Fibroblast of mammary gland (primary cell): ENCODE data around the gene MUC5AC.

Experiments
- DNase-seq: peaks from one replicate; pipeline ENCODE4 v3.0.0-alpha.2; 2010; ENCODE audit warnings: low read depth
- H3K4me3 ChIP-seq: 2 replicates; pipeline ENCODE4 v1.5.1; 2011; ENCODE audit warnings: low read depth, mild to moderate bottlenecking, low read length, moderate library complexity; ENCODE audit not compliant: control insufficient read depth
- TF ChIP-seq, protein P1 (sequence below): conservative IDR thresholded peaks from 2 replicates; pipeline ENCODE4 v1.5.1; 2011; ENCODE audit warnings: low read depth, low read length, inconsistent platforms; ENCODE audit not compliant: control insufficient read depth, insufficient read depth

MUC5AC gene

DNA sequence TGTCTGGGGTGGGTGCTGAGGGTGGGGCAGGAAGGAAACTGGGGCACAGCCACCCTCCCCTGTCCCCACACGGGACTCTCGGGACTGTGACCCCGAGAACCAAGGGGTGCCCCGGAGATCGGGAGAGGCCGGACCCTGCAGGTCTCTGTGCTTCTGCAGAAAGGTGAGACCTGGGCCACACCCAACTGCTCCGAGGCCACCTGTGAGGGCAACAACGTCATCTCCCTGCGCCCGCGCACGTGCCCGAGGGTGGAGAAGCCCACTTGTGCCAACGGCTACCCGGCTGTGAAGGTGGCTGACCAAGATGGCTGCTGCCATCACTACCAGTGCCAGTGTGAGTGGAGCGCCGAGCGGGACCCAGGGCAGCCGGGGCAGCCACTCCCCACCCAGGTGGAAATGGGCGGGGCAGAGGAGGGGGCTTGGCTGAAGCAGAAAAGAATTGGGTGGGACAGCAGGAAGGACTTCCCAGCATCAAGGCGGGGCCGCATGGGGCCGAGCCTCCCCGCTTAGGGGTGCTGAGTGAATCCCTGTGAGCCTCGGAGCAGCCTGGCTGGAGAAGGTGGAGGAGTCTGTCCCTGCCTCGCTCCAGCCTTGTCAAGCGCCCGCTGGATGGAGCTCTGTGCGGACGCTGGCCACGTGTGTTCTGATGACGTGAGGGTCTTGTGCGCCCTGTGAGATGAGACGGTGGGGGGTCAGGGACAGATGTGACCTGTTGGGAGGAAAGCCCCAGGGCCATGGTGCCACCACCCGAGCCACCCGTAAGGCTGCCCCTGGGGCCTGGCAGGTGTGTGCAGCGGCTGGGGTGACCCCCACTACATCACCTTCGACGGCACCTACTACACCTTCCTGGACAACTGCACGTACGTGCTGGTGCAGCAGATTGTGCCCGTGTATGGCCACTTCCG, 35.8 kb downstream of the MUC5AC start:
- no peak overlapping the region for H3K4me3 ChIP-seq
- no peak for DNase-seq
- TF ChIP-seq, protein P1, sequence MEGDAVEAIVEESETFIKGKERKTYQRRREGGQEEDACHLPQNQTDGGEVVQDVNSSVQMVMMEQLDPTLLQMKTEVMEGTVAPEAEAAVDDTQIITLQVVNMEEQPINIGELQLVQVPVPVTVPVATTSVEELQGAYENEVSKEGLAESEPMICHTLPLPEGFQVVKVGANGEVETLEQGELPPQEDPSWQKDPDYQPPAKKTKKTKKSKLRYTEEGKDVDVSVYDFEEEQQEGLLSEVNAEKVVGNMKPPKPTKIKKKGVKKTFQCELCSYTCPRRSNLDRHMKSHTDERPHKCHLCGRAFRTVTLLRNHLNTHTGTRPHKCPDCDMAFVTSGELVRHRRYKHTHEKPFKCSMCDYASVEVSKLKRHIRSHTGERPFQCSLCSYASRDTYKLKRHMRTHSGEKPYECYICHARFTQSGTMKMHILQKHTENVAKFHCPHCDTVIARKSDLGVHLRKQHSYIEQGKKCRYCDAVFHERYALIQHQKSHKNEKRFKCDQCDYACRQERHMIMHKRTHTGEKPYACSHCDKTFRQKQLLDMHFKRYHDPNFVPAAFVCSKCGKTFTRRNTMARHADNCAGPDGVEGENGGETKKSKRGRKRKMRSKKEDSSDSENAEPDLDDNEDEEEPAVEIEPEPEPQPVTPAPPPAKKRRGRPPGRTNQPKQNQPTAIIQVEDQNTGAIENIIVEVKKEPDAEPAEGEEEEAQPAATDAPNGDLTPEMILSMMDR, result no peak

- TF ChIP-seq, protein P1, result no peak
- no peak overlapping the region for H3K4me3 ChIP-seq
Measured at GRCh38 chr11:1194231-1194976, 36.7 kb downstream of the MUC5AC start.

DNA sequence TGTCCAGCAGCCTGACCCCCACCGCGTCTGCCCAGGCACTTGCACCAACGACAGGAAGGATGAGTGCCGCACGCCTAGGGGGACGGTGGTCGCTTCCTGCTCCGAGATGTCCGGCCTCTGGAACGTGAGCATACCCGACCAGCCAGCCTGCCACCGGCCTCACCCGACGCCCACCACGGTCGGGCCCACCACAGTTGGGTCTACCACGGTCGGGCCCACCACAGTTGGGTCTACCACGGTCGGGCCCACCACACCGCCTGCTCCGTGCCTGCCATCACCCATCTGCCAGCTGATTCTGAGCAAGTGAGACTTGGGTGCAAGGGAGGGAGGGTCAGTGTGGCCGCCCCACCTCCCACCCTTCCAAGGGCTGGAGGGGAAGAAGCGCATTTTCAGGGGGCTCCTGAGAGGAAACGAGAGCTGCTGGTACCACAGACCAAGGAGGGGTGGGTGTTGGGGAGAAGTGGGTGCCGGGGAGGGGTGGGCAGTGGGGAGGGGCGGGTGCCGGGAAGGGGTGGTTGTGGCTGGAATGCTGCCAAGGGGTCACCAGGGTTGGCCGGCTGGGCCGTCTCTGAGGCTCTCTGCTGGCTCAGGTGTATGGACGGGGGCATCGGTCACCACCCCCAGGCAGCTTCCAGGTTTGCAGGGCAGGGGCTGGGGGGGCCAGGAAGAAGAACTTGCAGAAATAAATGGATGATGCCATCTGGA, 37.4 kb downstream of the MUC5AC start:
- TF ChIP-seq, protein P1, result no peak
- H3K4me3 ChIP-seq, result no peak overlapping the region
- no peak for DNase-seq

More at GRCh38 chr11:1194231-1194976, 36.7 kb downstream of the MUC5AC start:
- no peak for DNase-seq

DNA sequence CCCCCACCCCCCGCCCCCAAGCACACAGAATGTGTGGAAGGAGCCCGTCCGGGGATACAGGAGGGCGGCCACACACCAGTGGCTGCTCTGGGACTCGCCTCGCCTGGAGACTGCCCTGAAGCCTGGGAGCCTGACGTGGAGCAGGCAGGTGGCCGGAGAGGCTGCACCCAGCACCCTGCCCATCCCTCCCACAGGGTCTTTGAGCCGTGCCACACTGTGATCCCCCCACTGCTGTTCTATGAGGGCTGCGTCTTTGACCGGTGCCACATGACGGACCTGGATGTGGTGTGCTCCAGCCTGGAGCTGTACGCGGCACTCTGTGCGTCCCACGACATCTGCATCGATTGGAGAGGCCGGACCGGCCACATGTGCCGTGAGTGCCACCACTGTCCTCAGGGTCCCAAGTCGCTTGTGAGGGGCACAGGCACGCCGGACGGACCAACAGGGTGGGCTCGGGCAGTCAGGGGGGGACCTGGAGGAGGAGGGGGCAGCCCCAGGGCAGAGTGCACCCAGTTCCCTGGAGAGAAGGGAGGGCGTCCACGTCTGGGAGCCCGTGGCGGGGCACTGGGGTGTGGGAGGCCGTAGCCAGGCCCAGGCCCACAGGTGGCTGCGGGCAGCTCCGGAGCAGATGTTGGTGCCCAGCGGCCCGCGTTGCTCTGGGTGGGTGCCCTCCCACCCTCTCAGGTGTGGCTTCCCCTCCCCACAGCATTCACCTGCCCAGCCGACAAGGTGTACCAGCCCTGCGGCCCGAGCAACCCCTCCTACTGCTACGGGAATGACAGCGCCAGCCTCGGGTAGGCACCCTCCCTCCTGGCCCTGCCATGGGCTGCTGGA, 38.1 kb downstream of the MUC5AC start:
- no peak overlapping the region for H3K4me3 ChIP-seq
- TF ChIP-seq, protein P1, result no peak
- DNase-seq, result no peak

- no peak for DNase-seq
- TF ChIP-seq, protein P1, result no peak
- no peak overlapping the region for H3K4me3 ChIP-seq
Measured at GRCh38 chr11:1196516-1197391, 39.0 kb downstream of the MUC5AC start.
